ENCODE results near the gene TRIM56.

The TRIM56 gene

DNA sequence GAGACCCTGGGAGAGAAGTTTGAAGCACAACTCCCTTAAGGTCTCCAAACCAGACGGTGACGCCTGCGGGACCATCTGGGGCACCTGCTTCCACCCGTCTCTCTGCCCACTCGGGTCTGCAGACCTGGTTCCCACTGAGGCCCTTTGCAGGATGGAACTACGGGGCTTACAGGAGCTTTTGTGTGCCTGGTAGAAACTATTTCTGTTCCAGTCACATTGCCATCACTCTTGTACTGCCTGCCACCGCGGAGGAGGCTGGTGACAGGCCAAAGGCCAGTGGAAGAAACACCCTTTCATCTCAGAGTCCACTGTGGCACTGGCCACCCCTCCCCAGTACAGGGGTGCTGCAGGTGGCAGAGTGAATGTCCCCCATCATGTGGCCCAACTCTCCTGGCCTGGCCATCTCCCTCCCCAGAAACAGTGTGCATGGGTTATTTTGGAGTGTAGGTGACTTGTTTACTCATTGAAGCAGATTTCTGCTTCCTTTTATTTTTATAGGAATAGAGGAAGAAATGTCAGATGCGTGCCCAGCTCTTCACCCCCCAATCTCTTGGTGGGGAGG is 52.5 kb downstream of the TRIM56 start:
- Histone ChIP-seq H3K27me3 (ENCODE audit: low read length) (no peaks in the 10 kb centered on the region), H4K20me1 (ENCODE audit: low read depth, low read length) (no peaks in the 10 kb centered on the region), H3K4me3 (ENCODE audit: insufficient read depth, low read length, poor library complexity, severe bottlenecking) (no peak overlapping the region), H2AFZ (ENCODE audit: low read depth, low read length, severe bottlenecking) (no peak overlapping the region), H3K9ac (ENCODE audit: low read length) (no peak overlapping the region), H3K9me2 (replicated peaks; ENCODE audit: insufficient read depth, low read length) (no peaks in the 10 kb centered on the region), H3K79me2 (ENCODE audit: insufficient read depth, low read length) (no peaks in the 10 kb centered on the region), H3F3A (ENCODE audit: insufficient read depth) (no peaks in the 10 kb centered on the region), H3K27ac (ENCODE audit: low read depth, low read length) (no peak overlapping the region), H3K4me2 (ENCODE audit: low read depth, low read length, poor library complexity, severe bottlenecking) (no peak overlapping the region), H3K9me3 (ENCODE audit: insufficient read depth, low read length) (no peaks in the 10 kb centered on the region), H3K36me3 (ENCODE audit: low read length) (no peaks in the 10 kb centered on the region)
- TF ChIP-seq, protein P1, sequence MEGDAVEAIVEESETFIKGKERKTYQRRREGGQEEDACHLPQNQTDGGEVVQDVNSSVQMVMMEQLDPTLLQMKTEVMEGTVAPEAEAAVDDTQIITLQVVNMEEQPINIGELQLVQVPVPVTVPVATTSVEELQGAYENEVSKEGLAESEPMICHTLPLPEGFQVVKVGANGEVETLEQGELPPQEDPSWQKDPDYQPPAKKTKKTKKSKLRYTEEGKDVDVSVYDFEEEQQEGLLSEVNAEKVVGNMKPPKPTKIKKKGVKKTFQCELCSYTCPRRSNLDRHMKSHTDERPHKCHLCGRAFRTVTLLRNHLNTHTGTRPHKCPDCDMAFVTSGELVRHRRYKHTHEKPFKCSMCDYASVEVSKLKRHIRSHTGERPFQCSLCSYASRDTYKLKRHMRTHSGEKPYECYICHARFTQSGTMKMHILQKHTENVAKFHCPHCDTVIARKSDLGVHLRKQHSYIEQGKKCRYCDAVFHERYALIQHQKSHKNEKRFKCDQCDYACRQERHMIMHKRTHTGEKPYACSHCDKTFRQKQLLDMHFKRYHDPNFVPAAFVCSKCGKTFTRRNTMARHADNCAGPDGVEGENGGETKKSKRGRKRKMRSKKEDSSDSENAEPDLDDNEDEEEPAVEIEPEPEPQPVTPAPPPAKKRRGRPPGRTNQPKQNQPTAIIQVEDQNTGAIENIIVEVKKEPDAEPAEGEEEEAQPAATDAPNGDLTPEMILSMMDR (IDR thresholded peaks at IDR 0.05; ENCODE audit: insufficient read depth, low read length, poor library complexity, severe bottlenecking): no peak
- TF ChIP-seq EZH2phosphoT487 (conservative IDR thresholded peaks at IDR 0.05; ENCODE audit: low read length): no peak

DNA sequence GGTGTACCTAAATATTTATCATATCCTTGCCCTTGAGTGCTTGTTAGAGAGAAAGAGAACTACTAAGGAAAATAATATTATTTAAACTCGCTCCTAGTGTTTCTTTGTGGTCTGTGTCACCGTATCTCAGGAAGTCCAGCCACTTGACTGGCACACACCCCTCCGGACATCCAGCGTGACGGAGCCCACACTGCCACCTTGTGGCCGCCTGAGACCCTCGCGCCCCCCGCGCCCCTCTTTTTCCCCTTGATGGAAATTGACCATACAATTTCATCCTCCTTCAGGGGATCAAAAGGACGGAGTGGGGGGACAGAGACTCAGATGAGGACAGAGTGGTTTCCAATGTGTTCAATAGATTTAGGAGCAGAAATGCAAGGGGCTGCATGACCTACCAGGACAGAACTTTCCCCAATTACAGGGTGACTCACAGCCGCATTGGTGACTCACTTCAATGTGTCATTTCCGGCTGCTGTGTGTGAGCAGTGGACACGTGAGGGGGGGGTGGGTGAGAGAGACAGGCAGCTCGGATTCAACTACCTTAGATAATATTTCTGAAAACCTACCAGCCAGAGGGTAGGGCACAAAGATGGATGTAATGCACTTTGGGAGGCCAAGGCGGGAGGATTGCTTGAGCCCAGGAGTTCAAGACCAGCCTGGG is 53.1 kb downstream of the TRIM56 start:
- H4K20me1 ChIP-seq (ENCODE audit: low read depth, low read length): no peaks in the 10 kb centered on the region
- H3K36me3 ChIP-seq (ENCODE audit: low read length): no peaks in the 10 kb centered on the region
- TF ChIP-seq EZH2phosphoT487 (conservative IDR thresholded peaks at IDR 0.05; ENCODE audit: low read length): no peak
- TF ChIP-seq, protein P1 (IDR thresholded peaks at IDR 0.05; ENCODE audit: insufficient read depth, low read length, poor library complexity, severe bottlenecking): peak; percentile 99
- no peak overlapping the region for H2AFZ ChIP-seq (ENCODE audit: low read depth, low read length, severe bottlenecking)
- no peaks in the 10 kb centered on the region for H3K79me2 ChIP-seq (ENCODE audit: insufficient read depth, low read length)
- no peak overlapping the region for H3K27ac ChIP-seq (ENCODE audit: low read depth, low read length)
- no peak overlapping the region for H3K4me3 ChIP-seq (ENCODE audit: insufficient read depth, low read length, poor library complexity, severe bottlenecking)
- H3F3A ChIP-seq (ENCODE audit: insufficient read depth): no peaks in the 10 kb centered on the region
- H3K9ac ChIP-seq (ENCODE audit: low read length): no peak overlapping the region
- no peaks in the 10 kb centered on the region for H3K27me3 ChIP-seq (ENCODE audit: low read length)
- H3K9me3 ChIP-seq (ENCODE audit: insufficient read depth, low read length): no peaks in the 10 kb centered on the region
- H3K9me2 ChIP-seq (replicated peaks; ENCODE audit: insufficient read depth, low read length): no peaks in the 10 kb centered on the region
- H3K4me2 ChIP-seq (ENCODE audit: low read depth, low read length, poor library complexity, severe bottlenecking): no peak overlapping the region

DNA sequence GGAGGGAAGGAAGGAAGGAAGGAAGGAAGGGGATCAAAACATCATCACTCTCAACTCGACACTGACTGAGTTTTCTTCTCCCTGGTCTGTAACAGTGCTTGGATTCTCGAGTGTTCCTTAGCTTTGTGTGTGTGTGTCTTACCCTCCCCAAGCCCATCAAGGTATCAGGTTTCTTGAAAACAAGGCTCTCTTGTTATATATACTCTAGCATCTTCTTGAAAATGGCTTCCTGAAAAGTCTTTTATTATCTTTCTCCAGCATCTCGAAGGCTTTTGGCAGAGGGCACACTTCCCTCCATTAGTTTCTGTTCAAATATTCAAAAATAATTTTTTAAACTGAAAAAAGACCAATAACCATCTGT is 55.0 kb downstream of the TRIM56 start:
- no peaks in the 10 kb centered on the region for H3K79me2 ChIP-seq (ENCODE audit: insufficient read depth, low read length)
- no peaks in the 10 kb centered on the region for H3K36me3 ChIP-seq (ENCODE audit: low read length)
- no peaks in the 10 kb centered on the region for H3K9me3 ChIP-seq (ENCODE audit: insufficient read depth, low read length)
- no peak overlapping the region for H3K4me2 ChIP-seq (ENCODE audit: low read depth, low read length, poor library complexity, severe bottlenecking)
- no peaks in the 10 kb centered on the region for H4K20me1 ChIP-seq (ENCODE audit: low read depth, low read length)
- H3F3A ChIP-seq (ENCODE audit: insufficient read depth): no peaks in the 10 kb centered on the region
- no peak overlapping the region for H3K4me3 ChIP-seq (ENCODE audit: insufficient read depth, low read length, poor library complexity, severe bottlenecking)
- no peak for TF ChIP-seq EZH2phosphoT487 (conservative IDR thresholded peaks at IDR 0.05; ENCODE audit: low read length)
- TF ChIP-seq, protein P1 (IDR thresholded peaks at IDR 0.05; ENCODE audit: insufficient read depth, low read length, poor library complexity, severe bottlenecking): no peak
- H2AFZ ChIP-seq (ENCODE audit: low read depth, low read length, severe bottlenecking): no peak overlapping the region
- H3K27ac ChIP-seq (ENCODE audit: low read depth, low read length): no peak overlapping the region
- H3K9me2 ChIP-seq (replicated peaks; ENCODE audit: insufficient read depth, low read length): no peaks in the 10 kb centered on the region
- no peaks in the 10 kb centered on the region for H3K27me3 ChIP-seq (ENCODE audit: low read length)
- no peak overlapping the region for H3K9ac ChIP-seq (ENCODE audit: low read length)

Measured in SU-DHL-6 (cell line).